ENCODE measurements around the gene STXBP1. TPM values are rescaled to one million over a fixed set of nuclear protein-coding genes. Genes with fewer than 3 reads are reported as not detected.

The STXBP1 gene
- total RNA-seq, 2 donors from 2014 or later: 66.2 to 87.3 TPM

DNA sequence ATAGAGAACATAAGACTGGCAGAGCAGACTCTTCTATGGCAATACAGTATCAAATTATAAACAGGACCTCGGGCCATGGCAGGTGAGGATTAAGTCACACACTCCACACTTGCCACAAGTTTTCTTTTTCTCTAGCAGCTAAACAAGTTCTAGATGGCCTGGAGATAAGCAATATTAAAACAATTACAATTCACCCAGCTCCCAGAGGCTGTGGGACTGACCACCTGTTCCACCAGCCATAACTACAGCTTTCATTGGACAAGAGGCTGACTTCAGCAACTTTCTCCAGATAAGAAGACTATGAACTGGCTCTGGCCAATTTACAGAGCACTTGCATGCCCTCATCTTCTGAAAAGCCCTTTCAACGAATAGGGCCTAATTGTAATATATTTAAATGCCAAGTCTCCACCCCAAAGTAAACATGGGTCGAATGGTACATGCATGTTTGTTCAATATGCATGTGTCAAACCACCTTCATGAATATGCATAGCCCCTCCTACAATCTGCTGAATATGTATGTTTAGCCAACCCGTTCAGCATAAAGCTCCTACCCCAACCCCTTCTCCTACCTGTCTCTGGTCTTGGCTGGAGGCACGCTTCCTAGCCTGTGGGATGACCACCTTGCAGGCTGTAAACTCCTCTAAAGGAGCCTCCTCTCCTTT, 88.6 kb downstream of the STXBP1 start:
- DNase-seq (ENCODE audit: low spot score) (no peak), ATAC-seq (ENCODE audit: insufficient number of reproducible peaks, low FRiP score, low read depth) (no peak)
- no peak for TF ChIP-seq CTCF (IDR thresholded peaks at IDR 0.05)
- Histone ChIP-seq H3K4me1 (ENCODE audit: control insufficient read depth in 1 of 2, low read depth in 2 of 2) (peaks cover 4% of the 10 kb centered on the region in 2 donors), H3K4me3 (no peak overlapping the region), H3K27me3 (replicated peaks; ENCODE audit: insufficient read depth) (no peaks in the 10 kb centered on the region), H3K36me3 (no peaks in the 10 kb centered on the region), H3K27ac (no peak overlapping the region), H3K9me3 (no peaks in the 10 kb centered on the region)

GRCh38 chr9:127703289-127703946, 91.3 kb downstream of the STXBP1 start:
- Histone ChIP-seq H3K4me1 (ENCODE audit: control insufficient read depth in 1 of 2, low read depth in 2 of 2) (peaks cover 4% of the 10 kb centered on the region in 2 donors), H3K36me3 (no peaks in the 10 kb centered on the region), H3K27ac (no peak overlapping the region), H3K4me3 (no peak overlapping the region), H3K27me3 (replicated peaks; ENCODE audit: insufficient read depth) (no peaks in the 10 kb centered on the region), H3K9me3 (no peaks in the 10 kb centered on the region)
- DNase-seq (ENCODE audit: low spot score) (no peak), ATAC-seq (ENCODE audit: insufficient number of reproducible peaks, low FRiP score, low read depth) (no peak)
- no peak for TF ChIP-seq CTCF (IDR thresholded peaks at IDR 0.05)

- H3K27me3 ChIP-seq (replicated peaks; ENCODE audit: insufficient read depth): no peaks in the 10 kb centered on the region
- H3K9me3 ChIP-seq: no peaks in the 10 kb centered on the region
- no peaks in the 10 kb centered on the region for H3K4me1 ChIP-seq (ENCODE audit: control insufficient read depth in 1 of 2, low read depth in 2 of 2)
- H3K27ac ChIP-seq: no peak overlapping the region
- no peak for TF ChIP-seq CTCF (IDR thresholded peaks at IDR 0.05)
- H3K4me3 ChIP-seq: no peak overlapping the region
- no peak for ATAC-seq (ENCODE audit: insufficient number of reproducible peaks, low FRiP score, low read depth)
- H3K36me3 ChIP-seq: no peaks in the 10 kb centered on the region
- no peak for DNase-seq (ENCODE audit: low spot score)
These were observed 93.7 kb downstream of the STXBP1 start for GRCh38 chr9:127705577-127706379.

DNA sequence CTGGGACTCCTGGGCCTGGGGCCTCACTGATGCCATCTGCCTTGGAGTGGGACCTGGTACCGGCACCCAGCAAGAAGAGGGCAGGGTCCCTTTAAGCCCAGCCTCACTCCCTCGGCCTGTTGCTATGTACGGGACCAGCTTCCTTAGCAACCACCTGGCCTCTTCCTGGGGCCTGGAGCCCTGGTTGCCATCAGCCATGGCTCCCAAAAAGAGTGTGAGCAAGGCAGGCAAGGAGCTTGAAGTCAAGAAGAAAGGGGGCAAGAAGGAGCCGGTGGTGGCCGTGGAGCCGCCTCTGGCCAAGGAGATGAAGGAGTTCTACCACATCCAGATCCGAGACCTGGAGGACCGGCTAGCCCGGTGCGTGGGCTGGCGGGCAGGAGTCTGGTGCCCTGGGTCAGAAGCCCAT, 94.8 kb downstream of the STXBP1 start, which contains the start of gene CFAP157:
Gene CFAP157, plus strand, starts transcription at position 153 of the 406 bp plus-strand sequence. Its CDS starts 44 bp downstream, at position 197.
- H3K9me3 ChIP-seq: no peaks in the 10 kb centered on the region
- no peak for TF ChIP-seq CTCF (IDR thresholded peaks at IDR 0.05)
- no peaks in the 10 kb centered on the region for H3K36me3 ChIP-seq
- no peaks in the 10 kb centered on the region for H3K4me1 ChIP-seq (ENCODE audit: control insufficient read depth in 1 of 2, low read depth in 2 of 2)
- H3K27ac ChIP-seq: no peak within 1 kb of the TSS
- DNase-seq (ENCODE audit: low spot score) (no peak), ATAC-seq (ENCODE audit: insufficient number of reproducible peaks, low FRiP score, low read depth) (no peak)
- no peaks in the 10 kb centered on the region for H3K27me3 ChIP-seq (replicated peaks; ENCODE audit: insufficient read depth)
- no peak within 1 kb of the TSS for H3K4me3 ChIP-seq

DNA sequence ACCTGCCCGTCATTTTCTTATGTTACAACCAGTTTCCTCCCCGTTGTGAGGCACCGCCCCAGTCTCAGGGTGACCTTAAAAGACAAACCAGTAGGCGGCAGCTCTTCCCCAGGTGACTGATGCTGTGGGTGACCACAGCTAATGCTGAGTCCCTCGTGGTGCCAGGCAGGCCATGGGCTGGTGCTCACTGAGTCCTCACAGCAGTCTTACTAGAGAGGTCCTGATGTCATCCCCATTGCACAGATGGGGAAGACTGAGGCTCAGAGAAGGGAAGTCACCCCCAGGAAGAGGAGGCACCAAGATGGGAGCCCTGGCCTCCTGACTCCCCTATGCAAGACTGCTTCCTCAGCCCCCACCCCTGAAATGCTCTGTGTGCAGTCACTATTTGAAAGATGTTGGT, 95.7 kb downstream of the STXBP1 start:
- no peaks in the 10 kb centered on the region for H3K36me3 ChIP-seq
- ATAC-seq (ENCODE audit: insufficient number of reproducible peaks, low FRiP score, low read depth) (no peak), DNase-seq (ENCODE audit: low spot score) (no peak)
- H3K27ac ChIP-seq: no peak overlapping the region
- TF ChIP-seq CTCF (IDR thresholded peaks at IDR 0.05): no peak
- no peak overlapping the region for H3K4me3 ChIP-seq
- no peaks in the 10 kb centered on the region for H3K4me1 ChIP-seq (ENCODE audit: control insufficient read depth in 1 of 2, low read depth in 2 of 2)
- H3K27me3 ChIP-seq (replicated peaks; ENCODE audit: insufficient read depth): no peaks in the 10 kb centered on the region
- H3K9me3 ChIP-seq: no peaks in the 10 kb centered on the region

All from thoracic aorta (tissue), 2 donors.